CD4-positive, alpha-beta T cell treated with Interleukin-21 for 1 hour (primary cell): ENCODE measurements around the gene HLCS.

Experiments
- DNase-seq: peaks from one replicate; pipeline ENCODE4 v3.0.0-alpha.2; 2020

HLCS gene

DNA sequence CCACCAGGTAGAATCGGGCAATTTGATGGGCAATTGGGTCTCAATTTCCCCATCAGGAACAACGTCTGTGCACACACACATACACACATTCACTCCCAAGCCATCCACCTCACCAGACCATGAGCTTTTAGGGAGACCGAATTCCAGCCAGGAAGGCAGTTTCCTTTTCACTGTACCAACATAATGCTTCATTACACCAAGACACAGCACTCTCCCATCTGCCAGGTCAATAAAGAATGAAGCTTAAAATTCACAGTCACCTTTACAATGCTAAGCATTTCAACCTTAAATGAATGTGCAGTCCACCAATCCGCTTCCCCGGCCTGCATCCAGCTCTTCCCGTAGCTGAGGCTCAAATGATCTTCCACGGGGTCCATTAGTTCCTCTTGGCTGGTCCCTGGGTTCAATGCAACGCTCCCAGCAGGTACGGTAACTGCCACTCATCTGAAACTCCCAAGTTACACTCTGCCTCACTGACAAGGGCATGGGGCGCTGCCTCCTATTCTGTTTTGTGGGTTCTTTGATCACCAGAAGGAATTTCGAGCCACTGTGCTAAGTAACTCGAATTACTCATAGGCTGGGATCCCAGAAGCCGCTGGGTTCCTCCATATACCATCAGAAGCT, 162.5 kb downstream of the HLCS start:
- no peak for DNase-seq

- DNase-seq = no peak
These were observed 163.3 kb downstream of the HLCS start for GRCh38 chr21:36803051-36803645.

GRCh38 chr21:36800734-36801133, 165.7 kb downstream of the HLCS start:
- no peak for DNase-seq

- no peak for DNase-seq
These were observed 166.6 kb downstream of the HLCS start for GRCh38 chr21:36799869-36800268.

DNA sequence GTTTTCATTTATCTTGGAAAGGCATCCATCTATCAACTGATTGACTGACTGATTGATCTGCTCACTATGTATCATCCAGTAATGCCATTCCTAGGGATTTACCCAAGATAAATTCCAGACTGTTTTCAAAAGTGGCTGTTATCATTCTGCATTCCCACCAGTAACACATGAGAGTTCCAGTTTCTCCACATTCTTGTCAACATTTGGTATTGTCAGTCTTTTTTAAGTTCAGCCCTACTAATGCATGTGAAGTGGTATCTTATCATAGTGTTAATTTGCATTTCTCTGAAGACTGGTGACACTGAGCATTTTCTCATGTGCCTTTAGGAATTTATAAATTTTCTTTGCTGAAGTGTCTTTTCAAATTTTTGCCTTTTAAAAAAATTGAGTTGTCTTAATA, 168.0 kb downstream of the HLCS start:
- DNase-seq = no peak

DNA sequence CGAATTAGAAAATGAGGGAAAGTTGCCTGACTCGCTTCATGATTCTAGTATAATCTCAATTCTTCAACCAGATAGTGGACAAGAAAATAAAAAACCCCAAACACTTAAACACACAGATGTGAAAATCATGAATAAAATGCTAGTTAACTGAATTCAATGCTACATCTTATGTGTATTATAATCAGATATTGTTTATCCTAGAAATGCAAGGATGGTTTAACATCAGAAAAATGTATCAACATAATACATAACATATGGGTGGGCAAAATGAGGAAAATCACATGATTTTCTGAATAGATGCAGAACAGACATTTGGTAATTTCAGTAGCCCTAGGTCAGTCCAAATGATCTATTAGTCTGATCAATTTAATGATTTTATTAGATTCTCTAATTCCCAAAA, 170.4 kb downstream of the HLCS start:
- no peak for DNase-seq

DNA sequence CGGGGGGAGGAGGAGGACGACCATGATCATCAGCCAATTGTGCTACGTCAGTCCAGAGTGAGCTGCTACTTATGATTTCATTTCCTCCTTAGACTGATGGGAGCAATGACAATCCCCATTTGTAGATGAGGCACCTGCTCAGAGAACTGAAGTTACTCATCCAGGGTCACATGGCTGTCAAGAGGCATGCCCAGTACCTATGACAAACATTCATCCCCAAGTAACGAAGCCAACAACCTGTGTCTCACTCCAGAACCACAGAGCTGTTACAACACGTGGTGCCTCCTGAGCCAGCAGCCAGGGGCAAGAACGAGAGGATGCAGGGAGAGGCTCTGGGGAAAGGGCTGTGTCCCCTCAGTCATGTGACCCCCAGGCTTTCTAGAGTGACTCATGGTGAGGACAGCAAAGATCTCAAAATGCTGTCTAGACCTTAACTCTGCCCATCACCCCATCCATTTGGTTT, 173.9 kb downstream of the HLCS start:
- no peak for DNase-seq

- no peak for DNase-seq
These were observed 174.6 kb downstream of the HLCS start for GRCh38 chr21:36791695-36792470.

DNA sequence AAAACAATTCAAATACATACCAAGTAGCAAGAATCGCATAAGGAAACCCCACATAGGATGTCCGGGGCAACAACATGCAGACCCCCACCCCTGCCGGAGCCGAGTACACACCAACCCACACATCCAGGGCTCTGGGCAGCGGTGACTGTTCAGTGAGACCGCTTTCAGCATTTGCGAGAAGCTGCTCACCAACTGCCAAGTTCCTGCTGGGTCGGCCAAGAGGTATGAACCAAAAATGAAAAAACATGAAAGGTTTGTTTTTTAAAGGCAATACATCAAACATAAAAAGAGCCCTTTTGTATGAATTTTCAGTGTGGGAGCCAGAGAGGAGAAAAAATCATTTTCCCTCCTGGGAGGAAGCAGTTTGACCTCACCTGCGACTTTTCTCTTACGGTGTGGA, 175.3 kb downstream of the HLCS start:
- no peak for DNase-seq

GRCh38 chr21:36790616-36791015, 175.9 kb downstream of the HLCS start:
- DNase-seq = no peak

- DNase-seq = no peak
These were observed 178.3 kb downstream of the HLCS start for GRCh38 chr21:36788120-36788638.

GRCh38 chr21:36786186-36786585, 180.3 kb downstream of the HLCS start:
- no peak for DNase-seq

DNA sequence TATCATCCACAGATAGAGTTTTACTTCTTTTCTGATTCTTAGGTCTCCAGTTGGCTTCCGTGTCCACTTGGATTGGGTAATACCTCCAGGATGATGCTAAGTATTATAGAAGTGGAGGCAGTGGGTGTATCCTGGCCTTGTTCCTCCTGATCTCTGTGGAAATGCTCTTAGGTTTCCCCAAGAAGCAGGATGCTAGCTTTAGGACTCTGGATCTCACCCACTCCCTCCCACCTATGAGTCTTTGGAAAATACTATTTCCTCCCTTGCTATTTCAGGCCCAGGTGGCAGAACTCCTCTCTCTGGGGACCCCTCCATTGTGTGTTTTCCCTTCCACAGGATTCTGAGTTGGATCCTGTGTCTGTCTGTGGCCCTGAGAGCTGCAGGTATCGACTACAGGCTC, 180.9 kb downstream of the HLCS start:
- DNase-seq = no peak

GRCh38 chr21:36784947-36785346, 181.5 kb downstream of the HLCS start:
- DNase-seq = no peak

- no peak for DNase-seq
These were observed 182.7 kb downstream of the HLCS start for GRCh38 chr21:36783612-36784374.

DNA sequence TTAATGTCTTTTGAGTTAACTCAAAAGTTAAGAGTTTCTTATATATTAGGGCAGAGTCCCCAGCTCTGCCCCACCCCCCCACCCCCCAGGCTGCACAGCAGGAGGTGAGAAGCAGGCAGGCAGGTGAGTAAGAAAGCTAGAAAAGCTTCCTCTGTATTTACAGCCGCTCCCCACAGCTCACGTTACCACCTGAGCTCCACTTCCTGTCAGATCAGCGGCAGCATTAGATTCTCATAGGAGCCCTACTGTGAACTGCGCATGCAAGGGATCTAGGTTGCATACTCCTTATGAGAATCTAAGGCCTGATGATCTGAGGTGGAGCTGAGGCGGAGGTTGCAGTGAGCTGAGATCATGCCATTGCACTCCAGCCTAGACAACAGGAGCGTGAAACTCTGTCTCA, 185.6 kb downstream of the HLCS start:
- DNase-seq = no peak

GRCh38 chr21:36776981-36777617, 189.4 kb downstream of the HLCS start:
- no peak for DNase-seq

DNA sequence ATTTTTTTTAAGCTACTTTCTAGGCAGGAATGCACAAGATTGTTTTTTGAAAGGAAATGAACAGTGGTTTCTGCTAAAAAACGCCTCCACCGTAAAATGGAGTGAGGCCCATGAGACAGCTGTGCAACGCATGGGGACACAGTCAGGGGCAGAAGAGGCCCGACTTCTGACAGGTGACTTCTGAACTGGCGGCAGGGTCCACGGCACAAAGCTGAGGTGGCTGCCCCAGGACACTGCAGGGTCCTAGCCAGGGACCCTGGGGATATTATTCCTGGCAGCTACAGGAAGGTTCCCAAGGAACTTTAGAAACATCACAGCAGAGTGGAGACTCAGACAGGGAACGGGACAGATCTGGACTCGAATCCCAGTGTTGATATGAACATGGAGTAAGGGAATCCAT, 192.5 kb downstream of the HLCS start:
- no peak for DNase-seq

GRCh38 chr21:36773117-36773516, 193.4 kb downstream of the HLCS start:
- DNase-seq = no peak

DNA sequence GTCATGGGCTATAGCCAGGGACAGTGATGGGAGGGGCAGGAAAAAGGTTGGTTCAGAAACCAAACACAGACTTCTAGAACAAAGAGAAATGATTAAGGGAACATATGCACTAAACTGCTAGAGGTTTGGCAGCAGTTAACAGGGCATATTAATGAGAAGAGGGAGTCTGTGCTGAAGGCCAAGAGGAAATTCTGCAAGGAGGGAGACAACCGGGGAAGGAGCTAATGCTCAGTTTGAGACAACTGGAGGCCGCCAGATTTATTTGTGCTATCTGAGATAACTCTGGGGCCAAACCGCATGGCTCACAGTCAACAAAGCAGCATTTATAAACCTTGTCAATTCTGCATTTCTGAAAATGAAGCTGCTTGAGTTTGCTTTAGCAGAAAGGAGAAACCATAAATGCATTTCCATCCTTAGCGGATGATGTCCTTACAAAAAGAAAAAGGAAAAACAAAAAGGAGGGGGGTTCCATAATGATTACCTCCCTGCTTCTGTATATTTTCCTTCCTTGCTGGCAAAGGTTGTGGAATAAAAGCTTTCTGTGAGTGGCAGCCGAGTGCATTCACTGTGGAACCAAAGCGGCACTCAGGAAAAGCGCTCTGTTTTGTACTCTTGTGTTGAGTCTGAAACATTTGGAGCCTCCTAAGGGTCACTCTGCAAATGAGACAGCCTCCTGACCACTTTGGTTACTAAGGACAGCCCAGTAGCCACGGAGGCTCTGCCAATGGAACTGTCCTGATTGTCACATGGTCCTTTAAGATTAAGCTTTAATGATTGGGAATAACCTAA, 197.2 kb downstream of the HLCS start:
- DNase-seq = no peak

- DNase-seq = no peak
These were observed 198.0 kb downstream of the HLCS start for GRCh38 chr21:36768496-36768895.

- no peak for DNase-seq
These were observed 199.4 kb downstream of the HLCS start for GRCh38 chr21:36767096-36767495.
